GM12878 (cell line): ENCODE results near the gene MRPL28. TPM values are rescaled to one million over a fixed set of nuclear protein-coding genes. Genes with fewer than 3 reads are reported as not detected.
"Not testable (repeated sequence)": the region's sequence is repeated elsewhere in the genome, so short reads cannot be mapped to it uniquely, and the experiment has no call there.

Source experiments
- ATAC-seq: fragments of 200-7000 bp; cut with Tn5 transposase; 3 replicates; pipeline ENCODE4 v1.9.1; 2020; ENCODE audit warnings: mild to moderate bottlenecking, moderate library complexity
- BruUV-seq: library from RNA; stranded (reverse); fragments of 400-500 nt; replicated peaks from 2 replicates; lab custom pipeline; 2021; lab: Mats Ljungman, UMichigan
- CTCF ChIA-PET: fragments of 300-600 bp; sonication (Branson Sonifier 250); formaldehyde crosslinking; extraction: SDS; loops from one replicate; lab custom pipeline; 2021; ENCODE audit warnings: inconsistent platforms; lab: Yijun Ruan, JAX
- POLR2A ChIA-PET: fragments of 350-600 bp; formaldehyde crosslinking; extraction: SDS; loops from one replicate; lab custom pipeline; 2021; ENCODE audit warnings: inconsistent platforms; lab: Charles Lee
- RAD21 ChIA-PET: fragments of 300-600 bp; sonication (Branson Sonifier 250); formaldehyde crosslinking; loops from one replicate; lab custom pipeline; 2023; ENCODE audit warnings: antibody characterized with exemption; ENCODE audit not compliant: unreplicated experiment; lab: Charles Lee
- SMC1A ChIA-PET: fragments of 300-600 bp; sonication (Branson Sonifier 250); formaldehyde crosslinking; loops from one replicate; lab custom pipeline; 2023; ENCODE audit not compliant: unreplicated experiment, uncharacterized antibody; lab: Charles Lee
- DNase-seq: peaks from one replicate; pipeline ENCODE4 v3.0.0-alpha.2; 2011; ENCODE audit warnings: low read depth, low spot score
- FAIRE-seq: peaks from 3 replicates; lab custom pipeline; 2011; peaks lifted over from hg19 to GRCh38; lab: Jason Lieb, UNC
- H2AFZ ChIP-seq: 2 replicates; pipeline ENCODE4 v1.6.0; 2011; ENCODE audit warnings: low read depth, low read length, control low read depth; ENCODE audit not compliant: control insufficient read depth
- H3K27ac ChIP-seq: 2 replicates; pipeline ENCODE4 v1.5.1; 2011; ENCODE audit warnings: control low read depth; ENCODE audit not compliant: control insufficient read depth, insufficient read depth
- H3K27me3 ChIP-seq, 2 experiments: replicated peaks in 1 of 2; 2 replicates each; pipeline versions ENCODE4 v1.6.0 to v1.6.1; 2011; ENCODE audit warnings: low read length in 1 of 2; ENCODE audit not compliant: control insufficient read depth in 2 of 2, insufficient read depth in 2 of 2
- H3K36me3 ChIP-seq, 2 experiments: 2 replicates each; pipeline ENCODE4 v1.5.1; 2011; ENCODE audit warnings: low read length in 1 of 2; ENCODE audit not compliant: control insufficient read depth in 2 of 2, insufficient read depth in 2 of 2
- H3K4me1 ChIP-seq: 2 replicates; pipeline ENCODE4 v1.6.1; 2011; ENCODE audit warnings: mild to moderate bottlenecking, low read length, moderate library complexity, mixed read lengths; ENCODE audit not compliant: control insufficient read depth, insufficient read depth
- H3K4me2 ChIP-seq: 2 replicates; pipeline ENCODE4 v1.6.0; 2011; ENCODE audit warnings: control low read depth; ENCODE audit not compliant: control insufficient read depth, insufficient read depth
- H3K4me3 ChIP-seq: fragments of 200-600 bp; sonication (generic); 2 replicates; pipeline ENCODE4 v1.5.1; 2016
- H3K79me2 ChIP-seq: 2 replicates; pipeline ENCODE4 v1.6.0; 2011; ENCODE audit warnings: low read length; ENCODE audit not compliant: control insufficient read depth, insufficient read depth
- H3K9ac ChIP-seq: 2 replicates; pipeline ENCODE4 v1.8.0; 2011; ENCODE audit warnings: low read length, control low read depth, mixed read lengths; ENCODE audit not compliant: control insufficient read depth, insufficient read depth
- H3K9me3 ChIP-seq: replicated peaks from 3 replicates; pipeline ENCODE4 v1.5.1; 2011; ENCODE audit warnings: mild to moderate bottlenecking, low read length; ENCODE audit not compliant: control insufficient read depth, insufficient read depth
- H4K20me1 ChIP-seq: 2 replicates; pipeline ENCODE4 v1.6.0; 2011; ENCODE audit not compliant: control insufficient read depth, insufficient read depth
- FOS ChIP-seq: IDR thresholded peaks from 3 replicates; pipeline ENCODE4 v1.6.1; 2011; ENCODE audit warnings: borderline replicate concordance; ENCODE audit not compliant: insufficient read length; ENCODE audit errors: extremely low read depth
- MEF2A ChIP-seq: IDR thresholded peaks from 2 replicates; pipeline ENCODE4 v1.6.1; 2011; ENCODE audit warnings: low read depth, mild to moderate bottlenecking, low read length, moderate library complexity; ENCODE audit not compliant: insufficient read depth
- MTA2 ChIP-seq: fragments of 450-650 bp; IDR thresholded peaks from 2 replicates; pipeline ENCODE4 v1.6.1; 2016; ENCODE audit warnings: low read depth, mild to moderate bottlenecking, moderate library complexity
- MYB ChIP-seq: fragments of 150-350 bp; IDR thresholded peaks from 2 replicates; pipeline ENCODE4 v1.6.1; 2014; ENCODE audit warnings: mild to moderate bottlenecking, low read depth, low read length, borderline replicate concordance
- PKNOX1 ChIP-seq: fragments of 450-650 bp; IDR thresholded peaks from 2 replicates; pipeline ENCODE4 v1.6.1; 2016; ENCODE audit warnings: mild to moderate bottlenecking
- RAD21 ChIP-seq: IDR thresholded peaks from 2 replicates; pipeline ENCODE4 v1.6.1; 2011; ENCODE audit warnings: mild to moderate bottlenecking, low read depth, low read length, moderate library complexity; ENCODE audit not compliant: insufficient read depth
- RCOR1 ChIP-seq: conservative IDR thresholded peaks from 2 replicates; pipeline ENCODE4 v1.6.1; 2012; ENCODE audit warnings: low read depth, low read length, improper control_type of control experiment
- RUNX3 ChIP-seq: IDR thresholded peaks from 2 replicates; pipeline ENCODE4 v1.6.1; 2012; ENCODE audit warnings: low read length, inconsistent platforms
- SMC3 ChIP-seq: IDR thresholded peaks from 2 replicates; pipeline ENCODE4 v1.6.1; 2011; ENCODE audit warnings: low read length, improper control_type of control experiment, borderline replicate concordance
- SPI1 ChIP-seq: IDR thresholded peaks from 2 replicates; pipeline ENCODE4 v1.6.1; 2011; ENCODE audit warnings: low read depth, mild to moderate bottlenecking, low read length, moderate library complexity, borderline replicate concordance; ENCODE audit not compliant: insufficient read depth
- SREBF2 ChIP-seq: IDR thresholded peaks from 2 replicates; pipeline ENCODE4 v1.6.1; 2012; ENCODE audit warnings: mild to moderate bottlenecking, low read length
- SRF ChIP-seq, 2 experiments: IDR thresholded peaks; 2 replicates each; pipeline ENCODE4 v1.6.1; 2011; ENCODE audit warnings: low read depth in 2 of 2, low read length in 2 of 2, mild to moderate bottlenecking in 1 of 2, moderate library complexity in 1 of 2
- WRNIP1 ChIP-seq: IDR thresholded peaks from 2 replicates; pipeline ENCODE4 v1.6.1; 2011; ENCODE audit warnings: low read depth, low read length, improper control_type of control experiment, borderline replicate concordance
- ZNF24 ChIP-seq: fragments of 450-650 bp; IDR thresholded peaks from 2 replicates; pipeline ENCODE4 v1.6.1; 2017; ENCODE audit warnings: antibody characterized with exemption, mild to moderate bottlenecking
- WGBS: methylation state at CpG from one replicate; pipeline ENCODE4 v1.1.6; 2016; ENCODE audit warnings: low lambda C conversion rate; ENCODE audit not compliant: insufficient replicate concordance, insufficient coverage; ENCODE audit errors: missing lambda C conversion rate; 5-methylcytosine and 5-hydroxymethylcytosine counted together
- in situ Hi-C: fragments of 300-500 bp; cut with MboI; formaldehyde crosslinking; loops from 9 replicates; pipeline ENCODE4 v1.14.3; 2018; ENCODE audit warnings: mixed read lengths
- intact Hi-C: fragments of 100-400 bp; cut with micrococcal nuclease; formaldehyde crosslinking; loops from one replicate; pipeline ENCODE4 v1.14.2; 2022; ENCODE audit not compliant: unreplicated experiment
- polyA plus RNA-seq, 11 experiments: library from polyadenylated mRNA; depleted of rRNA in 4 of 11; unstranded in 6 of 11; stranded (reverse) in 5 of 11; fragments of >200 nt; fragmentation: Nextera tagmentation in 4 of 11; fragmentation: Illumina TruSeq in 1 of 11; extraction: Ambion mirVana in 4 of 11; extraction: Trizol in 1 of 11; gene quantifications; 1 replicate in 1 of 11; 2 replicates in 10 of 11; pipeline versions ENCODE4 v1.2.1 to v1.2.3, GENCODE V29; 2011 to 2016; ENCODE audit warnings: inconsistent platforms in 2 of 11, missing spikeins in 2 of 11, low read depth in 1 of 11
- total RNA-seq, 4 experiments: library from RNA; depleted of rRNA in 3 of 4; stranded (reverse); fragments of >200 nt in 3 of 4; fragmentation: Illumina TruSeq in 1 of 4; extraction: Trizol in 1 of 4; gene quantifications; 2 replicates each; pipeline versions ENCODE4 v1.2.1 to v1.2.3, GENCODE V29; 2013 to 2021
- TF ChIP-seq, protein P1 (sequence below): IDR thresholded peaks from 2 replicates; pipeline ENCODE4 v1.6.1; 2011; ENCODE audit warnings: mild to moderate bottlenecking, low read depth, low read length, moderate library complexity; ENCODE audit not compliant: insufficient replicate concordance
- TF ChIP-seq, protein P2 (sequence below): IDR thresholded peaks from 2 replicates; pipeline ENCODE4 v1.6.1; 2012; ENCODE audit warnings: low read depth, low read length, improper control_type of control experiment

Gene MRPL28
- total and polyA plus RNA-seq, 10 of the 15 experiments (the other 5 are each of a cell fraction or from before 2014, with no cell fraction given) = 1.6 to 185 (median 110) TPM

DNA sequence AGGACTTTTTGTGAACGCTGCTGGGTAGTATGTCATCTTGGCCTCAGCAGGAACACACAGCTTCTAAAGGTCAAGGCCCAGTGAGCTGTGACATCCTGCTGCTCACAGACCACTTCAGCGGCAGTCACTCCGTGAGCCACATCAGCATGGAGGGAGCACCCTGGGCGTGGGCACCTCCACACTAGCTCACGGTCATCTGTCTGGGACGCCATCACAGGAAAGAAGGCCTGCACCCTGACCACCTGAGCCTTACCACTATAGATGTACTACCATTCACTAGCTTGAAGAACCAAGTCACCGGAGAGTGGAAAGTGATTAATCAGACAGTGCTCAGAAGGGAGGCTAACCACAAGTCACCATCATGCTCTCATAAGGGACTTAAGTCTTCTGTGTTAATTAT, 21.1 kb downstream of the MRPL28 start (continued):
- peak; percentile 72 for TF ChIP-seq PKNOX1
- TF ChIP-seq SMC3 = no peak
- no peak for TF ChIP-seq SRF (IDR thresholded peaks at IDR 0.05; ENCODE audit: low read depth in 2 of 2, low read length in 2 of 2)
- no peak for TF ChIP-seq SPI1
- TF ChIP-seq MTA2 = peak; percentile 66; the same call in 1 of the 2 replicates
- TF ChIP-seq ZNF24 = no peak
- 0 out of 2 replicates have a peak, but pooled peaks have one; percentile 66 for TF ChIP-seq WRNIP1
- TF ChIP-seq MEF2A = no peak
- TF ChIP-seq FOS = no peak
- TF ChIP-seq MYB = no peak
- TF ChIP-seq SREBF2 = no peak
- TF ChIP-seq RCOR1 = no peak
- TF ChIP-seq, protein P1, sequence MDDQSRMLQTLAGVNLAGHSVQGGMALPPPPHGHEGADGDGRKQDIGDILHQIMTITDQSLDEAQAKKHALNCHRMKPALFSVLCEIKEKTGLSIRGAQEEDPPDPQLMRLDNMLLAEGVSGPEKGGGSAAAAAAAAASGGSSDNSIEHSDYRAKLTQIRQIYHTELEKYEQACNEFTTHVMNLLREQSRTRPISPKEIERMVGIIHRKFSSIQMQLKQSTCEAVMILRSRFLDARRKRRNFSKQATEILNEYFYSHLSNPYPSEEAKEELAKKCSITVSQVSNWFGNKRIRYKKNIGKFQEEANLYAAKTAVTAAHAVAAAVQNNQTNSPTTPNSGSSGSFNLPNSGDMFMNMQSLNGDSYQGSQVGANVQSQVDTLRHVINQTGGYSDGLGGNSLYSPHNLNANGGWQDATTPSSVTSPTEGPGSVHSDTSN = peak; percentile 34
- TF ChIP-seq, protein P2, sequence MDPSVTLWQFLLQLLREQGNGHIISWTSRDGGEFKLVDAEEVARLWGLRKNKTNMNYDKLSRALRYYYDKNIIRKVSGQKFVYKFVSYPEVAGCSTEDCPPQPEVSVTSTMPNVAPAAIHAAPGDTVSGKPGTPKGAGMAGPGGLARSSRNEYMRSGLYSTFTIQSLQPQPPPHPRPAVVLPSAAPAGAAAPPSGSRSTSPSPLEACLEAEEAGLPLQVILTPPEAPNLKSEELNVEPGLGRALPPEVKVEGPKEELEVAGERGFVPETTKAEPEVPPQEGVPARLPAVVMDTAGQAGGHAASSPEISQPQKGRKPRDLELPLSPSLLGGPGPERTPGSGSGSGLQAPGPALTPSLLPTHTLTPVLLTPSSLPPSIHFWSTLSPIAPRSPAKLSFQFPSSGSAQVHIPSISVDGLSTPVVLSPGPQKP = no peak
- TF ChIP-seq RUNX3 = peak; percentile 86
- TF ChIP-seq RAD21 = no peak

DNA sequence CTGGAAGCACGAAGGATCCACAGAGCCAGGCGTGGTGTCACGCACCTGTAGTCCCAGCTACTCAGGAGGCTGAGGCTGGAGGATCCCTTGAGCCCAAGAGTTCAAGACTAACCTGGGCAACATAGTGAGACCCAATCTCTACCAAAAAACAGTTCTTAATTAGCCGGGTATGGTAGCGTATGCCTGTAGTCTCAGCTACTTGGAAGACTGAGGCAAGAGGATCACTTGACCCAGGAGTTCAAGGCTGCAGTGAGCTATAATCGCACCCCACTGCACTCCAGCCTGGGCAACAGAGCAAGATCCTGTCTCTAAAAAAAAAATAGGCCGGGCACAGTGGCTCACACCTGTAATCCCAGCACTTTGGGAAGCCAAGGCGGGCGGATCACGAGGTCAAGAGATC, 21.8 kb downstream of the MRPL28 start:
- not testable (repeated sequence) for H3K4me3 ChIP-seq, BruUV-seq, FAIRE-seq, ATAC-seq, DNase-seq, H3K9ac ChIP-seq, H3K4me2 ChIP-seq, H2AFZ ChIP-seq, H3K27me3 ChIP-seq, H3K27ac ChIP-seq, H3K36me3 ChIP-seq, H3K9me3 ChIP-seq, H4K20me1 ChIP-seq
- ChIA-PET CTCF (interaction anchor here (0.8 to 3.3 kb wide), 7 partner anchors 13 to 241 kb away, joined by 3 to 20 read pairs (median 10); partner anchors contain the start of genes FAM234A and LUC7L), RAD21 (interaction anchor here (1.3 to 4.0 kb wide), 4 partner anchors 23 to 241 kb away, joined by 4 to 28 read pairs (median 12); partner anchors contain the start of genes FAM234A and LUC7L), POLR2A (interaction anchor here (0.7 to 4.8 kb wide), 7 partner anchors 12 to 372 kb away, joined by 3 to 33 read pairs (median 3); partner anchors contain the start of gene FAM234A), SMC1A (interaction anchor here (0.9 to 1.4 kb wide), 7 partner anchors 10 to 241 kb away, joined by 3 to 6 read pairs (median 3); no protein-coding TSS in a partner anchor)
- Histone ChIP-seq H3K79me2 (peaks cover 33% of the 10 kb centered on the region), H3K4me1 (peaks cover 21% of the 10 kb centered on the region)
- in situ Hi-C loops = loop anchor here (5.0 kb wide), 1 partner anchor 116 kb away; the partner anchor contains the start of gene FAM234A
- intact Hi-C loops = loop anchor here (2.0 kb wide), 1 partner anchor 114 kb away; the partner anchor contains the start of gene FAM234A
- 92% methylated on average over 8 of the region's 10 CpGs for WGBS
